GM18511 (cell line): ENCODE data around the gene OGFOD1.

ENCODE experiments used
- ATAC-seq: cut with Tn5 transposase; IDR thresholded peaks from one replicate; pipeline ENCODE4 v1.9.1; 2021; ENCODE audit warnings: mild to moderate bottlenecking, moderate library complexity; ENCODE audit not compliant: unreplicated experiment

OGFOD1 gene

DNA sequence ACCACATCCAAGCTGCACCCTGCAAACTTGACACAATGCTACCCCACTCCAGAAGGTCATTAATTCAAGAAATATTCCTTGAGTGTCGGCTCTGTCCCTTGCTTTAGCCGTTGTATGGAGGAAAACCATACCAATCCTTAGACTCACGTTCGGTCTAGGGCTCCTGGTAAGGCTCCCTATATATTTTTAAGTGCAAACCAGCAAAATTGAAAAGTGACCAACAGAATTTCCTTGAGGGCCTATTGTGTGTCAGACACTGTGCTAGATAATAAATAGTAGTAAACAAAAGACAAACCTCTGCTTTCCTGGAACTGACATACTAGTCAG is 68.9 kb downstream of the OGFOD1 start:
- no peak for ATAC-seq

DNA sequence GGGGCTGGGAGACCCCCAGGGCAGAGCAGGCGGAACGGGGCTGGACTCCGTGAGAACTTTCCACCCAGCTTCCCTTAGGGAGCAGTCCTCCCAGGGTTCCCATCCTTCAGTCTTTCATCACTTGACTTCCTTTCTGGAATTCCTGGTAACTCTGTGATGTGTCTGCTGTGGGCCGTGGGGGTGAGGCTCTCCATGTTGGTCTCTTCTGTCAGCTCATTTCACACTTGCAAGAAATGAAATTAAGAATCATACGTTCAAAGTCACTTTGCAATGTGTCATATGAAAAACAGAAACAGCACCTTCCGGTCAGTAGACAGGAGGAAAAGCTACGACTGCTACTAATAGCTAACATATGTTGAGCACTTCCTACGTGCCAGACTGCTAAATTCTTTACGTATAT is 73.9 kb downstream of the OGFOD1 start:
- no peak for ATAC-seq
